Cardiac fibroblast (primary cell): ENCODE results near the gene SHLD3.
"Not testable (repeated sequence)": the region's sequence is repeated elsewhere in the genome, so short reads cannot be mapped to it uniquely, and the experiment has no call there.

ENCODE experiments used
- DNase-seq, 2 donors: peaks; one replicate each; pipeline versions ENCODE4 v3.0.0 to v3.0.0-alpha.2; 2010; ENCODE audit warnings: low read depth in 2 of 2
- H3K4me3 ChIP-seq, 2 donors: replicated peaks in 1 of 2; 1 replicate in 1 of 2; 2 replicates in 1 of 2; pipeline ENCODE4 v1.5.1; 2011; ENCODE audit warnings: low read depth in 2 of 2, low read length in 2 of 2, mild to moderate bottlenecking in 2 of 2, moderate library complexity in 1 of 2
- TF ChIP-seq, protein P1 (sequence below): IDR thresholded peaks from one replicate; pipeline ENCODE4 v1.5.1; 2011; ENCODE audit warnings: low read depth, mild to moderate bottlenecking, low read length, inconsistent platforms

SHLD3 gene

DNA sequence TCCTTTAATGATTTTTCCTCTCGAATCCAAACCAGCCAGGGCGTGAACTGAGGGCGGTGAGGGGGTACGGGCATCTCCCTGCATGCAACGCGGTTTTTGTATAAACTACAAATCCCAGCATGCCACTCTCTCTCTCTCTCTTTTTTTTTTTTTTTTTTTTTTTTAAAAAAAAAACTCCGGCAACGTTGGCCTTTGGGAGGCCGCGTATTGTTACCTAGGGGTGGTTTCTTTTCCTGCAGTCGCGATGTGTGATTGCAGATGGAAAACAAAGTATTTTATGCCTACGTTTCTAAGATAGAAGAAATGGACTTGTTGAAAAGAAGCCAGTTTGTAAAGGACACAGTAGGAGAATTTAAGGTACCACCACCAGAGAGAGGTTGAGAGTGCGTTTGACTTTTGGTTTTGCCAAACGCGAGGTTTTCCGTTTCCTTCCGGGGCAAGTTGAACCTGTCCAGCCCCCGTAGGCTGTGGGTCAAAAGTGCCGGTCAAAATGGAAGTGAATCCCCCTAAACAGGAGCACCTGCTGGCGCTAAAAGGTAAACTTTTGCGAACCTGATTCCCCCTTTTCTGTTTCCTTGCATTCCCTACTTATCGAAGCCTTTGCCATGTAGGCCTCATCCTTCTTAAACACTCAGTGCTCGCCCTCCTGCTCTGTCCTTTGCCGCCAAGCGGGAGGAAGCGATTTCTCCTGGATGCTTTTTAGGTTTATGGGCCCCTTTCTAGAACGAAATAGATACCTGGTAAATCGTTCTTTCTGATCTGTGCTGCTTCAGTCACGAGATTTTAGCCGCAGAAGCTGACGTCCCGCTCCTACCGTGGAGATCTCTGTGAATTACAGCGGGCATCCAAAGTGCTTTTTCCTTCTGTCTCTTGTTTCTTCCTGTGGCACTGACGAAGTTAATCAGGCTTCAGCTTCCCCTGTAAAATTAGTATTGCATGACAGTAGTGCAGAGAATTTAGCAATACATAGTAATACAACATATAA is at the start of gene SHLD3, which contains the start of gene TRAPPC13:
SHLD3 (plus strand) TSS at position 457 of the 985 bp plus-strand sequence. CDS start 4,561 bp downstream, outside the sequence.
TRAPPC13 (plus strand) TSS at position 457 of the 985 bp plus-strand sequence; CDS start at position 491, 34 bp downstream.
- TF ChIP-seq, protein P1, sequence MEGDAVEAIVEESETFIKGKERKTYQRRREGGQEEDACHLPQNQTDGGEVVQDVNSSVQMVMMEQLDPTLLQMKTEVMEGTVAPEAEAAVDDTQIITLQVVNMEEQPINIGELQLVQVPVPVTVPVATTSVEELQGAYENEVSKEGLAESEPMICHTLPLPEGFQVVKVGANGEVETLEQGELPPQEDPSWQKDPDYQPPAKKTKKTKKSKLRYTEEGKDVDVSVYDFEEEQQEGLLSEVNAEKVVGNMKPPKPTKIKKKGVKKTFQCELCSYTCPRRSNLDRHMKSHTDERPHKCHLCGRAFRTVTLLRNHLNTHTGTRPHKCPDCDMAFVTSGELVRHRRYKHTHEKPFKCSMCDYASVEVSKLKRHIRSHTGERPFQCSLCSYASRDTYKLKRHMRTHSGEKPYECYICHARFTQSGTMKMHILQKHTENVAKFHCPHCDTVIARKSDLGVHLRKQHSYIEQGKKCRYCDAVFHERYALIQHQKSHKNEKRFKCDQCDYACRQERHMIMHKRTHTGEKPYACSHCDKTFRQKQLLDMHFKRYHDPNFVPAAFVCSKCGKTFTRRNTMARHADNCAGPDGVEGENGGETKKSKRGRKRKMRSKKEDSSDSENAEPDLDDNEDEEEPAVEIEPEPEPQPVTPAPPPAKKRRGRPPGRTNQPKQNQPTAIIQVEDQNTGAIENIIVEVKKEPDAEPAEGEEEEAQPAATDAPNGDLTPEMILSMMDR = no peak
- peak; percentile 89 to 92 for DNase-seq
- peak within 1 kb of the TSS; percentile 82 to 97 for H3K4me3 ChIP-seq

DNA sequence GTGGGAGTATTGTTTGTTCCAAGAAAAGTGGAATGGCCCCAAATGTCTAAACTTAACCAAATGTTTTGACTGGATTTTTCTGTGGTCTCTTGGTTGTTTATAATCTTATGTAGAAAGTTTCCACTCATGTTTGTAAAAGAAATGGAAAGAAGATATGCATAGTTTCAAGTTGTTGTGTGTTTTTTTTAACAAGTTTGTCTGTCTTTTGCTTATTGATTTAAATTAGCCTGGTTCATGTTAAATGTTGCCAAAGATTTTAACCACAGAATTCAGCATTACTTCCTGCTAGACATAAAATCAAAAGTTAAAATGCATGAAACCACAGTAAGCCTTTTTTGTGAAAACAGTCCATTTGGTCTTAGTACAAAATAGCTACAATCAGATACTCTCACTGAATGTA is 47.7 kb upstream of the SHLD3 start:
- H3K4me3 ChIP-seq = no peak overlapping the region
- TF ChIP-seq, protein P1 = no peak
- no peak for DNase-seq

DNA sequence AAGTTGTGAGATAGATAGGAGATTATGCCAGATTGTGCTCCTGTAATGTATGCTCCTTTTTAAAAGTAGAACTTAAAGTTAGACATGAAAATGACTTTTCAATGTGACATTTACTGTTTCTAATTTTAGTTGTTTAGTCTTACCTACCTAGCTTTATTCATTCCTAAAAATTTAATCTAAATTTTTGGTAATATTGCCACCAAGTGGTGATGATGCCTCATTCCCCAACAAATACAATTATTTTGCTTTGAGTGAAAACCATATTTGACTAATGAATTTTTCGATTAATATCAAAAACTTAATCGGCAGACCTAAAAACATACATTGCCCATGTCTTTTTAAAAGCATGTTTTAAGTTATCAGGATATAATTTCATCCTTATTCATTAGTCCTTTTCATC is 36.1 kb upstream of the SHLD3 start:
- H3K4me3 ChIP-seq = no peak overlapping the region
- TF ChIP-seq, protein P1 = peak; percentile 14
- peak in 1 of 2 donors; percentile 11 for DNase-seq

- not testable (repeated sequence) for H3K4me3 ChIP-seq, DNase-seq
Observed at GRCh38 chr5:65601761-65602160, 23.1 kb upstream of the SHLD3 start.

GRCh38 chr5:65611524-65611923 is 13.3 kb upstream of the SHLD3 start:
- H3K4me3 ChIP-seq = no peak overlapping the region
- TF ChIP-seq, protein P1 = no peak
- peak in 1 of 2 donors; percentile 43 for DNase-seq

GRCh38 chr5:65612298-65612907 is 12.4 kb upstream of the SHLD3 start:
- TF ChIP-seq, protein P1 = no peak

GRCh38 chr5:65620021-65620420 is 4.8 kb upstream of the SHLD3 start:
- DNase-seq = peak; percentile 13 to 31
- no peak overlapping the region for H3K4me3 ChIP-seq
- TF ChIP-seq, protein P1 = no peak

More at GRCh38 chr5:65612298-65612907, 12.4 kb upstream of the SHLD3 start:
- no peak for DNase-seq
- no peak overlapping the region for H3K4me3 ChIP-seq

DNA sequence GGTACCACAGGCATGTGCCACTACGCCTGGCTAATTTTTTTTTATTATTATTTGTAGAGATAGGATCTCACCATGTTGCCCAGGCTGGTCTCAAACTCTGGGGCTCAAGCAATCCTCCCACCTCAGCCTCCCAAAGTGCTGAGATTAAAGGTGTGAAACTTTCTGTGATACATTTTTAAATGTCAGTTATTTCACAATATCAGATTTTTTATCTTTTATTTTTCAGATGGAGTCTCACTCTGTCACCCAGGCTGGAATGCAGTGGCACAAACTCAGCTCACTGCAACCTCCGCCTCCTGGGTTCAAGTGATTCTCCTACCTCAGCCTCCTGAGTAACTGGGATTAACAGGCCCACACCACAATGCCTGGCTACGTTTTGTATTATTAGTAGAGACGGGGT is 2.9 kb upstream of the SHLD3 start:
- DNase-seq, H3K4me3 ChIP-seq: not testable (repeated sequence)
